GM12875 (cell line): ENCODE data around the gene SHISA6.
"Not testable (repeated sequence)": the region's sequence is repeated elsewhere in the genome, so short reads cannot be mapped to it uniquely, and the experiment has no call there.

Source experiments
- H3K4me3 ChIP-seq: one replicate; pipeline ENCODE4 v1.5.1; 2011; ENCODE audit warnings: low read depth, low read length, control low read depth
- CTCF ChIP-seq: IDR thresholded peaks from 2 replicates; pipeline ENCODE4 v1.5.1; 2011; ENCODE audit warnings: low read depth, mild to moderate bottlenecking, control low read depth, inconsistent platforms, low read length, moderate library complexity, borderline replicate concordance; ENCODE audit not compliant: insufficient read depth

Gene SHISA6

GRCh38 chr17:11300201-11300600 is 59.2 kb downstream of the SHISA6 start:
- no peak overlapping the region for H3K4me3 ChIP-seq
- TF ChIP-seq CTCF = no peak

GRCh38 chr17:11300738-11301137 is 59.7 kb downstream of the SHISA6 start:
- no peak for TF ChIP-seq CTCF

GRCh38 chr17:11301874-11302273 is 60.9 kb downstream of the SHISA6 start:
- H3K4me3 ChIP-seq = not testable (repeated sequence)

More at GRCh38 chr17:11300738-11301137, 59.7 kb downstream of the SHISA6 start:
- H3K4me3 ChIP-seq = no peak overlapping the region

GRCh38 chr17:11302401-11303186 is 61.6 kb downstream of the SHISA6 start:
- TF ChIP-seq CTCF = no peak
- H3K4me3 ChIP-seq = no peak overlapping the region

GRCh38 chr17:11303773-11304394 is 62.9 kb downstream of the SHISA6 start:
- H3K4me3 ChIP-seq = no peak overlapping the region
- TF ChIP-seq CTCF = no peak

- TF ChIP-seq CTCF = no peak
- no peak overlapping the region for H3K4me3 ChIP-seq
Measured at GRCh38 chr17:11304568-11304967, 63.6 kb downstream of the SHISA6 start.

- TF ChIP-seq CTCF = no peak
- H3K4me3 ChIP-seq = no peak overlapping the region
Measured at GRCh38 chr17:11305524-11305923, 64.5 kb downstream of the SHISA6 start.
